Ovary (tissue), 9 donors: Measurements from ENCODE around the gene DDTL. TPM values are rescaled to one million over a fixed set of nuclear protein-coding genes. Genes with fewer than 3 reads are reported as not detected.

Experiments
- DNase-seq, 5 donors: peaks; one replicate each; pipeline ENCODE4 v3.0.0-alpha.2; 2019 to 2020
- H3K27ac ChIP-seq, 2 donors: fragments of 200-600 bp; one replicate each; pipeline versions ENCODE4 v1.5.1 to v1.8.0; 2019 to 2022
- H3K27me3 ChIP-seq: fragments of 200-600 bp; one replicate; pipeline ENCODE4 v1.8.0; 2022
- H3K36me3 ChIP-seq: fragments of 200-600 bp; sonication (generic); one replicate; pipeline ENCODE4 v1.5.1; 2019
- H3K4me1 ChIP-seq: one replicate; pipeline ENCODE4 v1.8.1; 2013; ENCODE audit warnings: mild to moderate bottlenecking, moderate library complexity; ENCODE audit not compliant: insufficient read depth
- H3K4me3 ChIP-seq: fragments of 200-600 bp; sonication (generic); one replicate; pipeline ENCODE4 v1.5.1; 2017
- H3K9me3 ChIP-seq, 2 donors: fragments of 200-600 bp in 1 of 2; sonication (generic) in 1 of 2; one replicate each; pipeline versions ENCODE4 v1.5.1 to v1.8.1; 2013 to 2019; ENCODE audit warnings: mild to moderate bottlenecking in 1 of 2, moderate library complexity in 1 of 2
- EP300 ChIP-seq: sonication (generic); formaldehyde crosslinking; IDR thresholded peaks from one replicate; pipeline ENCODE4 v1.6.1; 2017; ENCODE audit warnings: antibody characterized with exemption
- POLR2A ChIP-seq: fragments of 450-650 bp; IDR thresholded peaks from one replicate; pipeline ENCODE4 v1.6.1; 2017; ENCODE audit warnings: antibody characterized with exemption, mild to moderate bottlenecking, moderate library complexity
- WGBS, 3 donors: extraction: QIAGEN DNeasy Blood & Tissue Kit in 1 of 3; methylation state at CpG; one replicate each; pipeline versions ENCODE4 v1.1.5 to v1.1.7; 2013 to 2017; 5-methylcytosine and 5-hydroxymethylcytosine counted together
- intact Hi-C, 4 donors: fragments of 100-400 bp; cut with DNase I; formaldehyde crosslinking; loops; one replicate each; pipeline versions ENCODE4 v1.11.0 to v1.15.1; 2022 to 2023
- polyA plus RNA-seq, 2 donors: library from polyadenylated mRNA; stranded (reverse); fragments of 200-250 nt in 1 of 2; fragments of 350-450 nt in 1 of 2; fragmentation: Illumina TruSeq in 1 of 2; extraction: RNeasy Lipid Tissue Mini Kit (QIAGEN cat#74804) in 1 of 2; gene quantifications; one replicate each; pipeline ENCODE4 v1.2.3, GENCODE V29; 2013 to 2014
- total RNA-seq, 7 donors: library from RNA; depleted of rRNA in 2 of 7; stranded (reverse); fragments of >200 nt in 2 of 7; fragmentation: NEBNext Ultra II Directional in 3 of 7; extraction: Animal tissue kit (Norgen Biotek cat#: 25700) in 3 of 7; gene quantifications; one replicate each; pipeline versions ENCODE4 v1.1.0 to v1.2.4, GENCODE V29; 2016 to 2023
- TF ChIP-seq, protein P1 (sequence below), 3 donors: fragments of 450-650 bp in 2 of 3; fragments of 200-600 bp in 1 of 3; IDR thresholded peaks; one replicate each; pipeline versions ENCODE4 v1.5.1 to v1.8.0; 2016 to 2022; ENCODE audit warnings: antibody characterized with exemption in 3 of 3, mild to moderate bottlenecking in 1 of 3
- donor health status: DM: no; HTN: no; CAD: no; lungs with moderate emphysema.
- donor health status: DM: no; HTN: no; CAD: no.
- donor health status: Bipolar disorder and iron deficiency.
- donor health status: DM: yes; HTN: yes; CAD: no.
- donor health status: DM: no; HTN: no; CAD: no.
- donor health status: DM: yes; HTN: yes; CAD: no.

The DDTL gene
- total and polyA plus RNA-seq, 9 donors = 1.4 to 5.1 (median 3.3) TPM; not detected in 2

DNA sequence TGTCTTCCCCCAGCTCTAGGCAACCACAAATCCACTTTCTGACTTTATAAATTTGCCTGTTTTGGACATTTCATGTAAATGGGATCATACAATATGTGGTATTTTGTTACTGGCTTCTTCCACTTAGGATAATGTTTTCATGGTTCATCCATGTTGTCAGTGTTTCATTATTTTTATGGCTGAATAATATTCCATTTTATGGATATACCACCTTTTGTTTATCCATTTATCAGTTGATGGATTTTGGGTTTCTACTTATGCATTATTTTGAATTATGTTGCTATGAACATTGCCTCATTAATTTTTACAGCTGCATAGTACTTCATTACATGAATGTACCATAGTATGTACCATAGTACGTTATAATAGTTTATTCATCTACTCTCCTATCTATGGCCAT lies 49.5 kb downstream of the DDTL start:
- intact Hi-C loops = no loop called here
- Histone ChIP-seq H3K27ac (no peak overlapping the region), H3K36me3 (no peaks in the 10 kb centered on the region), H3K27me3 (no peaks in the 10 kb centered on the region), H3K4me1 (peaks cover 1% of the 10 kb centered on the region), H3K4me3 (no peak overlapping the region), H3K9me3 (no peaks in the 10 kb centered on the region)
- 89 to 98% (median 95%) methylated on average over 1 of the region's 1 CpG for WGBS, 3 donors
- TF ChIP-seq EP300 (no peak), POLR2A (no peak)
- TF ChIP-seq, protein P1, sequence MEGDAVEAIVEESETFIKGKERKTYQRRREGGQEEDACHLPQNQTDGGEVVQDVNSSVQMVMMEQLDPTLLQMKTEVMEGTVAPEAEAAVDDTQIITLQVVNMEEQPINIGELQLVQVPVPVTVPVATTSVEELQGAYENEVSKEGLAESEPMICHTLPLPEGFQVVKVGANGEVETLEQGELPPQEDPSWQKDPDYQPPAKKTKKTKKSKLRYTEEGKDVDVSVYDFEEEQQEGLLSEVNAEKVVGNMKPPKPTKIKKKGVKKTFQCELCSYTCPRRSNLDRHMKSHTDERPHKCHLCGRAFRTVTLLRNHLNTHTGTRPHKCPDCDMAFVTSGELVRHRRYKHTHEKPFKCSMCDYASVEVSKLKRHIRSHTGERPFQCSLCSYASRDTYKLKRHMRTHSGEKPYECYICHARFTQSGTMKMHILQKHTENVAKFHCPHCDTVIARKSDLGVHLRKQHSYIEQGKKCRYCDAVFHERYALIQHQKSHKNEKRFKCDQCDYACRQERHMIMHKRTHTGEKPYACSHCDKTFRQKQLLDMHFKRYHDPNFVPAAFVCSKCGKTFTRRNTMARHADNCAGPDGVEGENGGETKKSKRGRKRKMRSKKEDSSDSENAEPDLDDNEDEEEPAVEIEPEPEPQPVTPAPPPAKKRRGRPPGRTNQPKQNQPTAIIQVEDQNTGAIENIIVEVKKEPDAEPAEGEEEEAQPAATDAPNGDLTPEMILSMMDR (IDR thresholded peaks at IDR 0.05) = no peak
- DNase-seq = no peak

DNA sequence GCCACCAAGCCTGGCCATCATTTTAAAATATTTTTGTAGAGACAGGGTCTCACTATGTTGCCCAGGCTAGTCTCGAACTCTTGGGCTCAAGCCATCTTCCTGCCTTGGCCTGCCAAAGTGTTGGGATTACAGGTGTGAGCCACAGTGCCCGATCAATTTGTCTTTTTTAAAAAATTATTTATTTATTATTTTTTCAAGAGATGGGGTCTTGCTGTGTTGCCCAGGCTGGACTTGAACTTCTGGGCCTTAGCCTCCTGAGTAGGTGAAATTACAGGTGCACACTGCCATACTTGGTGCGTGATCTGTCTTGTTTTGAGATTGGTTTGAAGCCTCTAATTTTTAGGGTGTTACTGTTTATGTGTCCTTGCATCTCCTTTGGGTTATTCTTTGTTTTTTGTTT lies 54.6 kb downstream of the DDTL start:
- H3K36me3 ChIP-seq = no peaks in the 10 kb centered on the region
- H3K4me1 ChIP-seq = no peaks in the 10 kb centered on the region
- no peak for DNase-seq
- 97 to 99% (median 98%) methylated on average over 3 of the region's 3 CpGs for WGBS, 3 donors
- H3K9me3 ChIP-seq = no peaks in the 10 kb centered on the region
- no peaks in the 10 kb centered on the region for H3K27me3 ChIP-seq
- H3K4me3 ChIP-seq = no peak overlapping the region
- H3K27ac ChIP-seq = no peak overlapping the region
- TF ChIP-seq, protein P1 (IDR thresholded peaks at IDR 0.05) = no peak
- TF ChIP-seq EP300 (no peak), POLR2A (no peak)
- intact Hi-C loops = no loop called here

Other genes with a start within 250 kb of the DDTL start
- 10 to 100 TPM in 5 of 7 donors, 1 to 10 TPM in 2; 4.8 to 21.6 (median 17.8) TPM for gene ZNF70, start 215.8 kb upstream of the DDTL start, total RNA-seq
- 1 to 10 TPM; 3.8 to 6.4 TPM for gene ZNF70, start 215.8 kb upstream of the DDTL start, polyA plus RNA-seq
- 1 to 10 TPM in 1 of 7 donors, not detected in 6; 2.8 TPM for gene VPREB3, start 212.5 kb upstream of the DDTL start, total RNA-seq
- gene VPREB3, start 212.5 kb upstream of the DDTL start, polyA plus RNA-seq = not detected
- 1 to 10 TPM in 4 of 7 donors, under 1 TPM in 3; 0.48 to 6.5 (median 1.1) TPM for gene C22orf15, start 203.9 kb upstream of the DDTL start, total RNA-seq
- under 1 TPM; 0.28 to 0.77 TPM for gene C22orf15, start 203.9 kb upstream of the DDTL start, polyA plus RNA-seq
- 10 to 100 TPM in 6 of 7 donors, 1 to 10 TPM in 1; 2.7 to 40.5 (median 22.9) TPM for gene CHCHD10, start 198.9 kb upstream of the DDTL start, total RNA-seq
- gene CHCHD10, start 198.9 kb upstream of the DDTL start, polyA plus RNA-seq = 10 to 100 TPM; 17.6 to 20.1 TPM
- 10 to 100 TPM in 4 of 7 donors, 1 to 10 TPM in 3; 1.4 to 59.7 (median 12.1) TPM for gene MMP11, start 194.0 kb upstream of the DDTL start, total RNA-seq
- gene MMP11, start 194.0 kb upstream of the DDTL start, polyA plus RNA-seq = 10 to 100 TPM in 1 of 2 donors, 1 to 10 TPM in 1; 1.4 to 11.4 TPM
- 100 to 1,000 TPM in 1 of 7 donors, 10 to 100 TPM in 6; 47.1 to 107 (median 87.3) TPM for gene SMARCB1, start 179.9 kb upstream of the DDTL start, total RNA-seq
- gene SMARCB1, start 179.9 kb upstream of the DDTL start, polyA plus RNA-seq = 10 to 100 TPM; 75.4 to 87.0 TPM
- 1 to 10 TPM in 5 of 7 donors, under 1 TPM in 2; 0.76 to 3.9 (median 2.0) TPM for gene DERL3, start 127.9 kb upstream of the DDTL start, total RNA-seq
- gene DERL3, start 127.9 kb upstream of the DDTL start, polyA plus RNA-seq = 1 to 10 TPM in 1 of 2 donors, under 1 TPM in 1; 0.45 to 1.5 TPM
- 10 to 100 TPM; 14.2 to 25.3 (median 17.2) TPM for gene SLC2A11, start 109.0 kb upstream of the DDTL start, total RNA-seq
- gene SLC2A11, start 109.0 kb upstream of the DDTL start, polyA plus RNA-seq = 10 to 100 TPM; 13.7 to 15.0 TPM
- gene MIF, start 72.5 kb upstream of the DDTL start, total RNA-seq = 100 to 1,000 TPM; 194 to 426 (median 362) TPM
- 100 to 1,000 TPM in 1 of 2 donors, 1 to 10 TPM in 1; 1.1 to 289 TPM for gene MIF, start 72.5 kb upstream of the DDTL start, polyA plus RNA-seq
- 10 to 100 TPM in 6 of 7 donors, 1 to 10 TPM in 1; 5.8 to 20.9 (median 14.1) TPM for gene GSTT2B, start 5.7 kb upstream of the DDTL start, total RNA-seq
- gene GSTT2B, start 5.7 kb upstream of the DDTL start, polyA plus RNA-seq = 10 to 100 TPM; 11.1 to 11.8 TPM
- gene DDT, start 7.6 kb downstream of the DDTL start, total RNA-seq = 100 to 1,000 TPM in 3 of 7 donors, 10 to 100 TPM in 4; 73.5 to 115 (median 90.0) TPM
- gene DDT, start 7.6 kb downstream of the DDTL start, polyA plus RNA-seq = 100 to 1,000 TPM in 1 of 2 donors, 10 to 100 TPM in 1; 34.6 to 236 TPM
- 1 to 10 TPM in 1 of 7 donors, under 1 TPM in 2, not detected in 4; 0.67 to 1.4 (median 0.98) TPM for gene GSTT2, start 13.2 kb downstream of the DDTL start, total RNA-seq
- 1 to 10 TPM in 1 of 2 donors, under 1 TPM in 1; 0.33 to 1.8 TPM for gene GSTT2, start 13.2 kb downstream of the DDTL start, polyA plus RNA-seq
- not detected for gene GSTT4, start 38.6 kb downstream of the DDTL start, total RNA-seq
- not detected for gene GSTT4, start 38.6 kb downstream of the DDTL start, polyA plus RNA-seq
- 10 to 100 TPM; 26.3 to 68.0 (median 50.2) TPM for gene CABIN1, start 44.4 kb downstream of the DDTL start, total RNA-seq
- gene CABIN1, start 44.4 kb downstream of the DDTL start, polyA plus RNA-seq = 10 to 100 TPM; 15.7 to 25.1 TPM
- 1 to 10 TPM in 5 of 7 donors, under 1 TPM in 2; 0.45 to 4.1 (median 2.6) TPM for gene SUSD2, start 214.6 kb downstream of the DDTL start, total RNA-seq
- gene SUSD2, start 214.6 kb downstream of the DDTL start, polyA plus RNA-seq = 1 to 10 TPM; 1.7 to 2.9 TPM